ENCODE data around the gene IRF4. TPM values are rescaled to one million over a fixed set of nuclear protein-coding genes. Genes with fewer than 3 reads are reported as not detected.

Gene IRF4
- total RNA-seq, 1 donor from 2014 or later: 1.3 TPM

DNA sequence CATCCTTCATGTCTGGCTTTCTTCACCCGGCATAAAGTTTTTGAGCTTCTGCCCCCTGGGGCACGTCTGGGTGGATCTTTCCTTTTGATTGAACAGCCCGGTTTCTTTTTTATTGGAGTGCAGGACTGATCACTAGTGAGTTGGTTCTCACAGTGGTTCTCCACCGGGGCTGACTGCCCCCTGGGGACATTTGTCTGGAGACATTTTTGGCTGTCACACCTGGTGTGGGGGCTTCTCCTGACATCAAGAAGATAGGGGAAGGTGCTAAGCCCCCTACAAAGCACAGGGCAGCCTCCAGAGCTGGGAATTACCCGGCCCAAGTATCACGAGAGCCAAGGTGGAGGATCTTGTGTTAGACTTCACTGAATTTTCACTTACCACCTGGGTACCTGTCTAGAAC lies 25.7 kb upstream of the IRF4 start:
- Histone ChIP-seq H3K27ac (no peak overlapping the region), H3K36me3 (no peaks in the 10 kb centered on the region), H3K9me3 (peaks cover 0 to 20% of the 10 kb centered on the region in 2 donors), H3K4me3 (no peak overlapping the region), H3K4me1 (no peaks in the 10 kb centered on the region), H3K27me3 (no peaks in the 10 kb centered on the region)
- intact Hi-C loops (cut with DNase I): no loop called here
- TF ChIP-seq, protein P1, sequence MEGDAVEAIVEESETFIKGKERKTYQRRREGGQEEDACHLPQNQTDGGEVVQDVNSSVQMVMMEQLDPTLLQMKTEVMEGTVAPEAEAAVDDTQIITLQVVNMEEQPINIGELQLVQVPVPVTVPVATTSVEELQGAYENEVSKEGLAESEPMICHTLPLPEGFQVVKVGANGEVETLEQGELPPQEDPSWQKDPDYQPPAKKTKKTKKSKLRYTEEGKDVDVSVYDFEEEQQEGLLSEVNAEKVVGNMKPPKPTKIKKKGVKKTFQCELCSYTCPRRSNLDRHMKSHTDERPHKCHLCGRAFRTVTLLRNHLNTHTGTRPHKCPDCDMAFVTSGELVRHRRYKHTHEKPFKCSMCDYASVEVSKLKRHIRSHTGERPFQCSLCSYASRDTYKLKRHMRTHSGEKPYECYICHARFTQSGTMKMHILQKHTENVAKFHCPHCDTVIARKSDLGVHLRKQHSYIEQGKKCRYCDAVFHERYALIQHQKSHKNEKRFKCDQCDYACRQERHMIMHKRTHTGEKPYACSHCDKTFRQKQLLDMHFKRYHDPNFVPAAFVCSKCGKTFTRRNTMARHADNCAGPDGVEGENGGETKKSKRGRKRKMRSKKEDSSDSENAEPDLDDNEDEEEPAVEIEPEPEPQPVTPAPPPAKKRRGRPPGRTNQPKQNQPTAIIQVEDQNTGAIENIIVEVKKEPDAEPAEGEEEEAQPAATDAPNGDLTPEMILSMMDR (IDR thresholded peaks at IDR 0.05): no peak
- no peak for DNase-seq (ENCODE audit: low spot score in 2 of 2)

DNA sequence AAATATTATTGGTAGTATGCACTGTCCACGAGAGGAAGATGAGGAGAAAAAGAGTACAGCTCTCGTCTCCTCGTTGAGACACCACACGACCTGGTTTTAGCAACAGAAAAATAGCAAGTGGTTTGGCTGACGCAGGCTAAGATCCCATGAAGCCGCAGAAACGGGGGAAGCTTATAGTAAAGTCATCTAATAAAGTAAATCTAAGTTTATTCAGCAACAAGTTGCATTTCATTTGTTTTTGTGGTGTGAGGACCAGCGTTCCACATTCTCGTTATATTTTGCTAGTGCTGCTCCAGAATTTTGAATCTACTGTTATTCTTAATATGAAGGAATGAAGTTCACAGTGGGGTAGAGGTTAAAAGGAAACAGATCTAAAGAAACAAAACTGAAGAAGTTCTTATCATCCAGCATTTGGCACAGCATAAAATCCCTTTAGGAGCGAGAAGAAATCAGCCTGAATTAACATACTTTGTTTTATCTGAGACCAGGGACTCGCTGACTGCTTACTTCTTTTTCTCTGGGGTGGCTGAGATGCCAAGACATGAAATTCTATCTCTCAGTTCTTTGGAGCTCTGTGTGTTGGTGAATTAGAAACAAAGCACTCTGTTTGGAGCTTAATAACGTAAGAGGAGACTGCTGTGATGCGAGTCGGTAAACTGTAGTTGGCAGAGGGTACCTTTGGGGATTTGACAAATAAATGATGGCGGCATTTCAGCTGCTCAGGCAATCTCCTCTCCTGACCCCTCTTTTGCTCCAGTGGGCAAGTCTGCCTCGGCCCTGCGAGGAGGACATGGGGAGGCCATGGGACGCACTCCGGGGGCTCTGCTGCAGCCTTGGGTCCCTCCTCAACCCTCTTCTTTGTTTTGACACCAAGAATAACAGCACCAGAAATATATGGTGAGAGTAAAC lies 24.9 kb upstream of the IRF4 start:
- Histone ChIP-seq H3K27ac (no peak overlapping the region), H3K9me3 (peaks cover 0 to 20% of the 10 kb centered on the region in 2 donors), H3K4me1 (no peaks in the 10 kb centered on the region), H3K27me3 (no peaks in the 10 kb centered on the region), H3K4me3 (no peak overlapping the region), H3K36me3 (no peaks in the 10 kb centered on the region)
- intact Hi-C loops (cut with DNase I): no loop called here
- DNase-seq (ENCODE audit: low spot score in 2 of 2): no peak
- TF ChIP-seq, protein P1 (IDR thresholded peaks at IDR 0.05): no peak

DNA sequence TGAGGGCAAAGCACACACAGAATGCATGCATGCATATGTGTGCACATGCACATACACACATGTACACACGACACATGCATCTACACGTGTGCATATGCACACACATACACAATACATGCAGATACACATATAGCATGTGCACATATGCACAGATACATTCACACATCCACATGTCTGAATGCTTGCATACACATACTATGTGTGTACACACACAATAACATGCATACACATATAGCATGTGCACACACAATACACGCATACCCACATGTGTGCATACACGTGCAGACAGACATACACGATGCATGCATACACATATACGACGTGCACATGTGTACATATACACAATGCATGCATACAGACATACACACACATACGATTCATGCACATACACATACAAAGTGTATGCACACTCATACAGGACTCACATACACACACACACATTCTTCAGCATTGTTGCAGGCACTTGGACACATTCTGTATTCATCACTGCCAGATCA lies 24.2 kb upstream of the IRF4 start:
- Histone ChIP-seq H3K4me3 (no peak overlapping the region), H3K4me1 (no peaks in the 10 kb centered on the region), H3K27ac (no peak overlapping the region), H3K9me3 (peaks cover 0 to 20% of the 10 kb centered on the region in 2 donors), H3K36me3 (no peaks in the 10 kb centered on the region), H3K27me3 (no peaks in the 10 kb centered on the region)
- TF ChIP-seq, protein P1 (IDR thresholded peaks at IDR 0.05): no peak
- no peak for DNase-seq (ENCODE audit: low spot score in 2 of 2)
- intact Hi-C loops (cut with DNase I): no loop called here

DNA sequence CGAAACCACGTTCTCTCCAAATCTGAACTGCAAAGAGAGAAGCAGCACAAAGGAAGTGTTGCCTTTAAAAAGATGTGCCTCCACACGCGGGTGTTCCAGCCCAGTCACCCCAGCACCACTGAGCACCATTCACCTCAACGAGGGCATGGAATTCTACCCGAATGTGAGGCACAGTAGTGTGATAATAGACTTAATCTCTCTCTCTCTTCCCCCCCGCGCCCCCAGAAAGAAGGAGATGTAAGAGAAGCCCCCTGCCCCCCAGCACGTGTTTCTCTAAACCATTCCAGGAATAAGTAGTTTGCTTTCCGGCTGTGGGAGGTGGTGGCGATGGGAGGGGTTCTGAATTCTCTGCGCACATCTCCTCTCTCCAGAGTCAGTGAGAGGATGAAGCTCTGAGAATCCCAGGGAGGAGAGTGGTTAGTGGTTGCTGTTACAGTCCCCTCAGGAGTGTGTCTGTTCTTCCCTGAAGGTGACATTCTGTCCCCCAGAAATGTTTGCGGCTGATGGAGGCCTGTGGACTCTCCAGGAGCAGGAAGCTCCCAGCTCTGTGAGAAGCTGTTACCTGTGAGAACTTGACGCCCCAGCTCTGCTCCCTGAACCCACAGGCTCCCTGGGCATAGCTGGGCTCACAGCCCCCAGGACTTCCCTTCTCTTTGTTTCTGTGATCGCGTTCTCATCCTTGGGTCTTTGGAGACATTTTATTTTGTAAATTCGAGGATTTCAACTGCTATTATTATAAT lies 23.5 kb upstream of the IRF4 start:
- intact Hi-C loops (cut with DNase I): no loop called here
- Histone ChIP-seq H3K27me3 (no peaks in the 10 kb centered on the region), H3K9me3 (peaks cover 0 to 15% of the 10 kb centered on the region in 2 donors), H3K36me3 (no peaks in the 10 kb centered on the region), H3K27ac (no peak overlapping the region), H3K4me3 (no peak overlapping the region), H3K4me1 (no peaks in the 10 kb centered on the region)
- no peak for DNase-seq (ENCODE audit: low spot score in 2 of 2)
- TF ChIP-seq, protein P1 (IDR thresholded peaks at IDR 0.05): no peak

DNA sequence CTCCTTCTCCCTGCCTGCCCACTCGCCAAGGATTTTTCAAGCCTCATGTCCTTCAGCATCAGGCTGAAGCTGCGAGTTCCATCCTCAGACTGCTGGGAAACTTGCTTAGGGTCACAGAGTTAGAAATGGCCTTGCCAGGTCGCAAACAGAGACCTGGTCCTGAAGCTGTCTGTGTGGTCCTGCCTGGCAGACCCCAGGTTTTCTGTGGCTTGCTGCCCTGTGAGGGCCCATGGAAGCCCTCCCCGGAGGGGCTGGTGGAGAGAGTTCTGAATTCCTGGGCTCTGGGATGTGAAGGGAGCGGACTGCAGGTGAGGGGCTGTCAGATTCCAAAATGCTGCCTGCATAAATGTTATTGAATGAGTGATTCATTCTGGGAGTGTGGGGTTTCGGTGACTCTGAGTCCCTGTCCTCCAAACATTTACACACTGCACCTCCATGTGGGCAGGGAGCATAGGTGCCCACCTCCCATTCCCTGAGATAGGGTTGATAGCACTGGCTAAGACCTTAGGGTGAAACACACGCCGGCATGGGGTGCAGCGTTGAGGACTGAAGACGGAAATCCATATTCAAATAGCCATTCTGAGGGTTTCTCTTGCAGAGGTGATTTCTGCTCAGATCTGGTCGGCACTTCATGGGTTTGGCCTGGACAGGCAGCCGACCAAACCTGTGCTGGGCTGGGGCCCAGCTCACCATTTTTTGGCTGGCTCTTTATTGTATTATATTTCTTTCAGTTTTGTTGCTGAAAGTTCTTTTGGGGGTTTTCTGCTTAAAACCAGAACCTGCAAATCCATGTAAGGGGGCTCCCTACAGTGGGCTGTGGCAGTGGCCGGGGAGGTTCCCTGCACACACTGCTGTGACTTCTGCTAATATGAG lies 21.8 kb upstream of the IRF4 start:
- no peaks in the 10 kb centered on the region for H3K36me3 ChIP-seq
- H3K27me3 ChIP-seq: no peaks in the 10 kb centered on the region
- H3K9me3 ChIP-seq: no peaks in the 10 kb centered on the region
- no peak for DNase-seq (ENCODE audit: low spot score in 2 of 2)
- no peak overlapping the region for H3K4me3 ChIP-seq
- intact Hi-C loops (cut with DNase I): no loop called here
- H3K4me1 ChIP-seq: no peaks in the 10 kb centered on the region
- TF ChIP-seq, protein P1 (IDR thresholded peaks at IDR 0.05): no peak
- no peak overlapping the region for H3K27ac ChIP-seq
